Large intestine (tissue), 3 donors: ENCODE data around the gene MUTYH. TPM values are rescaled to one million over a fixed set of nuclear protein-coding genes. Genes with fewer than 3 reads are reported as not detected.

Source experiments
- DNase-seq, 2 donors: peaks; one replicate each; pipeline versions ENCODE4 v3.0.0 to v3.0.0-alpha.2; 2013
- H3K27ac ChIP-seq: one replicate; pipeline ENCODE4 v1.5.1; 2013; ENCODE audit warnings: low read length
- H3K27me3 ChIP-seq: 2 replicates; pipeline ENCODE4 v1.6.1; 2013; ENCODE audit warnings: low read length; ENCODE audit not compliant: control insufficient read depth, insufficient read depth
- H3K36me3 ChIP-seq: 2 replicates; pipeline ENCODE4 v1.6.1; 2013; ENCODE audit warnings: low read length; ENCODE audit not compliant: control insufficient read depth, insufficient read depth
- H3K4me1 ChIP-seq: one replicate; pipeline ENCODE4 v1.6.1; 2013; ENCODE audit warnings: low read length; ENCODE audit not compliant: control insufficient read depth, insufficient read depth
- H3K4me3 ChIP-seq: one replicate; pipeline ENCODE4 v1.5.1; 2013; ENCODE audit warnings: low read length
- H3K9me3 ChIP-seq: one replicate; pipeline ENCODE4 v1.6.1; 2013; ENCODE audit warnings: mild to moderate bottlenecking, low read depth, low read length, moderate library complexity; ENCODE audit not compliant: control insufficient read depth
- WGBS: methylation state at CpG from one replicate; pipeline ENCODE4 v1.1.5; 2013; ENCODE audit warnings: low lambda C conversion rate; ENCODE audit not compliant: insufficient coverage; 5-methylcytosine and 5-hydroxymethylcytosine counted together
- polyA plus RNA-seq: library from polyadenylated mRNA; unstranded; fragments of 120-200 nt; gene quantifications from one replicate; pipeline ENCODE4 v1.2.1, GENCODE V29; 2013

The MUTYH gene
- polyA plus RNA-seq, 1 donor: 34.1 TPM

DNA sequence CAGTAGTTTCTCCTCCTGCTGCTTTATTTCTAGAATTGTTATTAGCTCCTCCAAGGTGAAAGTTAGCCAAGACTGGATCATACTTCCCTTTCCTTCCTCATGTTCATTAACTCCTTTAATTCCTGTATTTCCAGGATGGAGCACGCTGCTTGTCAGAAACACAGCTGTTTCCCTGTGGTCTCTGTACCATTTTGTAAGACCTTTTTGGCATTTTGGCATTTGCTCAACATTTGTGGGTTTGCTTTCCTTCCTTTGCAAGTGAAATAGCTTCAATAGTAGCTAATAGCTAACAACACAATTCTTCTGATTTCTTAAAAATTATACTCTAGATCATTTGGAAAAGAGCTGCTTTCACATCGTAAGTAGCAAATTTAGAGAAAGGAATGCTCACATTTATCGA is 57.9 kb downstream of the MUTYH start:
- no peak for DNase-seq
- H3K36me3 ChIP-seq: no peaks in the 10 kb centered on the region
- no peak overlapping the region for H3K27ac ChIP-seq
- H3K4me3 ChIP-seq: no peak overlapping the region
- no peaks in the 10 kb centered on the region for H3K27me3 ChIP-seq
- H3K4me1 ChIP-seq: no peaks in the 10 kb centered on the region
- WGBS: 100% methylated on average over 1 of the region's 3 CpGs
- H3K9me3 ChIP-seq: no peaks in the 10 kb centered on the region

Other genes starting within 250 kb of the MUTYH start
- gene ZSWIM5, start 133.8 kb downstream of the MUTYH start, polyA plus RNA-seq: 9.3 TPM
- 4.9 TPM for gene HPDL, start 13.5 kb downstream of the MUTYH start, polyA plus RNA-seq
- gene TOE1, start 270 bp downstream of the MUTYH start, polyA plus RNA-seq: 13.4 TPM
- gene TESK2, start 150.7 kb upstream of the MUTYH start, polyA plus RNA-seq: 12.8 TPM
- 1.9 TPM for gene CCDC163, start 159.6 kb upstream of the MUTYH start, polyA plus RNA-seq
- gene MMACHC, start 159.9 kb upstream of the MUTYH start, polyA plus RNA-seq: 5.7 TPM
- 239 TPM for gene PRDX1, start 181.4 kb upstream of the MUTYH start, polyA plus RNA-seq
- gene AKR1A1, start 210.4 kb upstream of the MUTYH start, polyA plus RNA-seq: 256 TPM
- gene NASP, start 243.6 kb upstream of the MUTYH start, polyA plus RNA-seq: 153 TPM